IMR-90 (cell line): ENCODE measurements around the gene MELTF. TPM values are rescaled to one million over a fixed set of nuclear protein-coding genes. Genes with fewer than 3 reads are reported as not detected.

Source experiments
- ATAC-seq: fragments of 200-7000 bp; cut with Tn5 transposase; 2 replicates; pipeline ENCODE4 v1.9.1; 2020; ENCODE audit warnings: low read depth, mild to moderate bottlenecking, moderate library complexity
- BruUV-seq: library from RNA; stranded (reverse); fragments of 400-500 nt; replicated peaks from 2 replicates; lab custom pipeline; 2021; lab: Mats Ljungman, UMichigan
- CTCF ChIA-PET: fragments of 300-600 bp; formaldehyde crosslinking; extraction: SDS; loops from one replicate; lab custom pipeline; 2021; ENCODE audit warnings: antibody characterized with exemption; lab: Yijun Ruan, JAX
- POLR2A ChIA-PET: fragments of 300-600 bp; sonication (Branson Sonifier 250); formaldehyde crosslinking; loops from one replicate; lab custom pipeline; 2022; ENCODE audit warnings: antibody characterized with exemption; ENCODE audit not compliant: unreplicated experiment; lab: Charles Lee
- DNase-seq: peaks from one replicate; pipeline ENCODE4 v3.0.0; 2013
- H2AFZ ChIP-seq: replicated peaks from 2 replicates; pipeline ENCODE3; 2013; ENCODE audit warnings: low read length, mild to moderate bottlenecking; ENCODE audit not compliant: poor library complexity
- H2AK5ac ChIP-seq: 2 replicates; pipeline ENCODE4 v1.6.1; 2013; ENCODE audit warnings: low read depth, low read length, inconsistent platforms
- H2AK9ac ChIP-seq: replicated peaks from 2 replicates; pipeline ENCODE3; 2013; ENCODE audit warnings: mild to moderate bottlenecking, low read depth, low read length, moderate library complexity; ENCODE audit not compliant: poor library complexity
- H2BK120ac ChIP-seq: 2 replicates; pipeline ENCODE4 v1.6.1; 2013; ENCODE audit warnings: low read depth, low read length, inconsistent platforms
- H2BK15ac ChIP-seq: 3 replicates; pipeline ENCODE4 v1.6.1; 2013; ENCODE audit warnings: low read depth, low read length, inconsistent platforms
- H2BK20ac ChIP-seq: 2 replicates; pipeline ENCODE4 v1.6.1; 2013; ENCODE audit warnings: low read depth, mild to moderate bottlenecking, inconsistent platforms, low read length, moderate library complexity
- H2BK5ac ChIP-seq: 2 replicates; pipeline ENCODE4 v1.6.1; 2013; ENCODE audit warnings: mild to moderate bottlenecking, low read depth, low read length, inconsistent platforms; ENCODE audit not compliant: poor library complexity, severe bottlenecking
- H3K14ac ChIP-seq: replicated peaks from 2 replicates; pipeline ENCODE4 v1.6.1; 2013; ENCODE audit warnings: low read depth, low read length, inconsistent platforms
- H3K18ac ChIP-seq: 2 replicates; pipeline ENCODE4 v1.6.1; 2013; ENCODE audit warnings: low read depth, low read length, control low read depth
- H3K23ac ChIP-seq: 2 replicates; pipeline ENCODE4 v1.6.1; 2013; ENCODE audit warnings: low read depth, low read length, inconsistent platforms
- H3K27ac ChIP-seq: 2 replicates; pipeline ENCODE4 v1.5.1; 2013; ENCODE audit warnings: mild to moderate bottlenecking, control low read depth, low read length; ENCODE audit not compliant: insufficient read depth
- H3K27me3 ChIP-seq: 2 replicates; pipeline ENCODE4 v1.6.1; 2013; ENCODE audit warnings: low read length; ENCODE audit not compliant: control insufficient read depth, insufficient read depth
- H3K36me3 ChIP-seq: 2 replicates; pipeline ENCODE4 v1.6.1; 2013; ENCODE audit warnings: low read length, mixed read lengths; ENCODE audit not compliant: control insufficient read depth, insufficient read depth
- H3K4ac ChIP-seq: 2 replicates; pipeline ENCODE4 v1.6.1; 2013; ENCODE audit warnings: low read depth, low read length, inconsistent platforms
- H3K4me1 ChIP-seq: 2 replicates; pipeline ENCODE4 v1.6.1; 2013; ENCODE audit warnings: low read length, mixed read lengths; ENCODE audit not compliant: control insufficient read depth, insufficient read depth
- H3K4me2 ChIP-seq: 2 replicates; pipeline ENCODE4 v1.6.1; 2013; ENCODE audit warnings: low read depth, mild to moderate bottlenecking, control low read depth, low read length, moderate library complexity
- H3K4me3 ChIP-seq: 2 replicates; pipeline ENCODE4 v1.5.1; 2013; ENCODE audit warnings: low read depth, mild to moderate bottlenecking, control low read depth, low read length, moderate library complexity; ENCODE audit not compliant: insufficient read depth
- H3K56ac ChIP-seq: 2 replicates; pipeline ENCODE4 v1.6.1; 2013; ENCODE audit warnings: low read length, inconsistent platforms; ENCODE audit not compliant: insufficient read depth; ENCODE audit errors: extremely low read depth
- H3K79me1 ChIP-seq, 2 experiments: 2 replicates each; pipeline ENCODE4 v1.6.1; 2013; ENCODE audit warnings: low read length in 2 of 2, inconsistent platforms in 1 of 2, low read depth in 1 of 2
- H3K9ac ChIP-seq: 2 replicates; pipeline ENCODE4 v1.6.1; 2013; ENCODE audit warnings: low read depth, low read length, control low read depth
- H3K9me1 ChIP-seq: 2 replicates; pipeline ENCODE4 v1.6.1; 2013; ENCODE audit warnings: low read length, inconsistent platforms; ENCODE audit not compliant: insufficient read depth
- H3K9me3 ChIP-seq: 2 replicates; pipeline ENCODE4 v1.6.1; 2013; ENCODE audit warnings: low read length; ENCODE audit not compliant: control insufficient read depth, insufficient read depth
- H4K20me1 ChIP-seq: 2 replicates; pipeline ENCODE4 v1.6.1; 2013; ENCODE audit warnings: low read length, inconsistent platforms; ENCODE audit not compliant: insufficient read depth
- H4K5ac ChIP-seq: 2 replicates; pipeline ENCODE4 v1.6.1; 2013; ENCODE audit warnings: mild to moderate bottlenecking, low read depth, low read length, control low read depth
- H4K8ac ChIP-seq, 2 experiments: 2 replicates each; pipeline ENCODE4 v1.6.1; 2013; ENCODE audit warnings: low read depth in 2 of 2, low read length in 2 of 2, control low read depth in 1 of 2, inconsistent platforms in 1 of 2
- H4K91ac ChIP-seq: 2 replicates; pipeline ENCODE4 v1.6.1; 2013; ENCODE audit warnings: low read depth, low read length, inconsistent platforms; ENCODE audit not compliant: insufficient read depth
- BHLHE40 ChIP-seq: fragments of 150-350 bp; IDR thresholded peaks from 2 replicates; pipeline ENCODE4 v1.6.1; 2016; ENCODE audit warnings: mild to moderate bottlenecking, low read depth, low read length
- FOS ChIP-seq: fragments of 150-350 bp; IDR thresholded peaks from 2 replicates; pipeline ENCODE4 v1.6.1; 2016; ENCODE audit warnings: low read depth, low read length
- POLR2A ChIP-seq: IDR thresholded peaks from 2 replicates; pipeline ENCODE4 v1.6.1; 2012; ENCODE audit warnings: mild to moderate bottlenecking, low read depth, low read length
- RFX5 ChIP-seq: IDR thresholded peaks from 2 replicates; pipeline ENCODE4 v1.8.0; 2012; ENCODE audit warnings: low read depth, mild to moderate bottlenecking, low read length, moderate library complexity
- WGBS, 2 experiments: methylation state at CpG; one replicate each; pipeline versions ENCODE4 v1.1.5 to v1.1.7; 2013; ENCODE audit warnings: missing lambda C conversion rate in 2 of 2; ENCODE audit not compliant: insufficient read length in 1 of 2; ENCODE audit errors: extremely low coverage in 2 of 2; 5-methylcytosine and 5-hydroxymethylcytosine counted together
- dilution Hi-C: fragments of 300-500 bp; cut with HindIII; formaldehyde crosslinking; loops from one replicate; pipeline ENCODE4 v1.14.3; 2018; ENCODE audit warnings: low sequenced_read_pairs; ENCODE audit not compliant: unreplicated experiment
- in situ Hi-C: fragments of 300-500 bp; cut with MboI; formaldehyde crosslinking; loops from 3 replicates; pipeline ENCODE4 v1.14.3; 2019; ENCODE audit warnings: low sequenced_read_pairs, inconsistent platforms, mixed read lengths
- intact Hi-C: fragments of 100-400 bp; cut with micrococcal nuclease; formaldehyde crosslinking; loops from 2 replicates; pipeline ENCODE4 v1.10.0; 2022
- polyA plus RNA-seq, 3 experiments: library from polyadenylated mRNA; depleted of rRNA; stranded (reverse); fragments of >200 nt; gene quantifications; 2 replicates each; pipeline ENCODE4 v1.2.3, GENCODE V29; 2012; ENCODE audit warnings: low replicate concordance in 1 of 3
- total RNA-seq: library from RNA; depleted of rRNA; stranded (reverse); fragments of >200 nt; gene quantifications from 2 replicates; pipeline ENCODE4 v1.2.3, GENCODE V29; 2012
- TF ChIP-seq, protein P1 (sequence below): conservative IDR thresholded peaks from 2 replicates; pipeline ENCODE4 v1.5.1; 2012; ENCODE audit warnings: mild to moderate bottlenecking, low read depth, low read length, improper control_type of control experiment

The MELTF gene
- total and polyA plus RNA-seq, 2 of the 4 experiments (the other 2 are of a cell fraction): 0.18 to 0.50 TPM

- no peak overlapping the region for H3K14ac ChIP-seq
- BruUV-seq: no TSS peak
- H4K91ac ChIP-seq: no peak overlapping the region
- in situ Hi-C loops (no loop called here), dilution Hi-C loops (no loop called here), intact Hi-C loops (loop anchor here (10.0 kb wide), 1 partner anchor 507 kb away; no protein-coding TSS in a partner anchor)
- no peaks in the 10 kb centered on the region for H3K36me3 ChIP-seq
- H3K23ac ChIP-seq: no peak overlapping the region
- H2BK5ac ChIP-seq: no peak overlapping the region
- no peak overlapping the region for H2AFZ ChIP-seq
- DNase-seq: no peak
- peaks cover 5% of the 10 kb centered on the region for H3K9me1 ChIP-seq
- peaks cover 4% of the 10 kb centered on the region; the same call in 1 of the 2 replicates for H3K27me3 ChIP-seq
- no peak for ATAC-seq
- ChIA-PET CTCF (no interaction called here), POLR2A (no interaction called here)
- peaks cover 0 to 4% of the 10 kb centered on the region in 2 experiments; a peak in 1 of 4 replicates for H3K79me1 ChIP-seq
- H3K18ac ChIP-seq: no peak overlapping the region
- 83% methylated on average over 1 of the region's 12 CpGs; no CpG with 5 or more reads in 1 of the 2 experiments for WGBS, 2 experiments
- H3K4me1 ChIP-seq: peaks cover 3% of the 10 kb centered on the region; the same call in 1 of the 2 replicates
- no peak overlapping the region for H4K8ac ChIP-seq
- H3K9me3 ChIP-seq: no peaks in the 10 kb centered on the region
- H3K4me2 ChIP-seq: no peak overlapping the region
- TF ChIP-seq, protein P1, sequence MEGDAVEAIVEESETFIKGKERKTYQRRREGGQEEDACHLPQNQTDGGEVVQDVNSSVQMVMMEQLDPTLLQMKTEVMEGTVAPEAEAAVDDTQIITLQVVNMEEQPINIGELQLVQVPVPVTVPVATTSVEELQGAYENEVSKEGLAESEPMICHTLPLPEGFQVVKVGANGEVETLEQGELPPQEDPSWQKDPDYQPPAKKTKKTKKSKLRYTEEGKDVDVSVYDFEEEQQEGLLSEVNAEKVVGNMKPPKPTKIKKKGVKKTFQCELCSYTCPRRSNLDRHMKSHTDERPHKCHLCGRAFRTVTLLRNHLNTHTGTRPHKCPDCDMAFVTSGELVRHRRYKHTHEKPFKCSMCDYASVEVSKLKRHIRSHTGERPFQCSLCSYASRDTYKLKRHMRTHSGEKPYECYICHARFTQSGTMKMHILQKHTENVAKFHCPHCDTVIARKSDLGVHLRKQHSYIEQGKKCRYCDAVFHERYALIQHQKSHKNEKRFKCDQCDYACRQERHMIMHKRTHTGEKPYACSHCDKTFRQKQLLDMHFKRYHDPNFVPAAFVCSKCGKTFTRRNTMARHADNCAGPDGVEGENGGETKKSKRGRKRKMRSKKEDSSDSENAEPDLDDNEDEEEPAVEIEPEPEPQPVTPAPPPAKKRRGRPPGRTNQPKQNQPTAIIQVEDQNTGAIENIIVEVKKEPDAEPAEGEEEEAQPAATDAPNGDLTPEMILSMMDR: no peak
- no peak for TF ChIP-seq RFX5
- TF ChIP-seq BHLHE40: no peak
- no peak for TF ChIP-seq FOS
- no peak for TF ChIP-seq POLR2A
- H4K20me1 ChIP-seq: no peaks in the 10 kb centered on the region
- no peak overlapping the region for H4K5ac ChIP-seq
- no peak overlapping the region for H3K4ac ChIP-seq
- no peak overlapping the region for H2AK9ac ChIP-seq
- no peak overlapping the region for H3K27ac ChIP-seq
- no peak overlapping the region for H2BK20ac ChIP-seq
- no peak overlapping the region for H2BK120ac ChIP-seq
- no peak overlapping the region for H2AK5ac ChIP-seq
- H2BK15ac ChIP-seq: no peak overlapping the region
- no peak overlapping the region for H3K9ac ChIP-seq
- H3K4me3 ChIP-seq: no peak overlapping the region
- H3K56ac ChIP-seq: no peak overlapping the region
Observed at GRCh38 chr3:197007296-197007940, 22.2 kb downstream of the MELTF start.
